Cardiac muscle cell (in vitro differentiated cells and primary cell): ENCODE measurements around the gene SLC33A1. TPM values are rescaled to one million over a fixed set of nuclear protein-coding genes. Genes with fewer than 3 reads are reported as not detected.

Experiments used
- DNase-seq, 2 donors: peaks; one replicate each; pipeline versions ENCODE4 v3.0.0 to v3.0.0-alpha.2; 2010 to 2017; ENCODE audit warnings: low read depth in 1 of 2, low spot score in 1 of 2
- H3K27ac ChIP-seq: fragments of 200-600 bp; sonication (generic); 2 replicates; pipeline ENCODE4 v1.5.1; 2016
- H3K27me3 ChIP-seq: fragments of 200-600 bp; sonication (generic); 2 replicates; pipeline ENCODE4 v1.6.0; 2016; ENCODE audit warnings: control low read depth
- H3K36me3 ChIP-seq: fragments of 200-600 bp; sonication (generic); 2 replicates; pipeline ENCODE4 v1.5.1; 2016; ENCODE audit warnings: control low read depth
- H3K4me1 ChIP-seq: fragments of 200-600 bp; sonication (generic); 2 replicates; pipeline ENCODE4 v1.8.1; 2017; ENCODE audit warnings: low read depth, mild to moderate bottlenecking, mixed run types
- H3K4me3 ChIP-seq: fragments of 200-600 bp; sonication (generic); 2 replicates; pipeline ENCODE4 v1.5.1; 2016; ENCODE audit warnings: mild to moderate bottlenecking
- H3K9me3 ChIP-seq: fragments of 200-600 bp; sonication (generic); 2 replicates; pipeline ENCODE4 v1.5.1; 2017; ENCODE audit warnings: low read depth, mild to moderate bottlenecking, control low read depth
- CTCF ChIP-seq: IDR thresholded peaks from 2 replicates; pipeline ENCODE4 v1.5.1; 2012; ENCODE audit warnings: low read depth, mild to moderate bottlenecking, low read length
- polyA plus RNA-seq: library from polyadenylated mRNA; unstranded; fragments of >200 nt; fragmentation: Nextera tagmentation; extraction: Ambion mirVana; gene quantifications from 2 replicates; pipeline ENCODE4 v1.2.1, GENCODE V29; 2016
- total RNA-seq: library from RNA; depleted of rRNA; stranded (reverse); fragments of >200 nt; gene quantifications from 2 replicates; pipeline ENCODE4 v1.2.3, GENCODE V29; 2016

Gene SLC33A1
- total RNA-seq (23.9 and 28.8 TPM in 2 replicates), polyA plus RNA-seq (7.9 and 17.5 TPM in 2 replicates)

- no peak for TF ChIP-seq CTCF
- no peaks in the 10 kb centered on the region for H3K27me3 ChIP-seq
- no peaks in the 10 kb centered on the region for H3K36me3 ChIP-seq
- no peaks in the 10 kb centered on the region for H3K9me3 ChIP-seq
- H3K4me1 ChIP-seq, result peaks cover 15% of the 10 kb centered on the region
- peak within 1 kb of the TSS; percentile 83 for H3K4me3 ChIP-seq
- peak within 1 kb of the TSS; percentile 87 for H3K27ac ChIP-seq
- peak; percentile 99 to 100 for DNase-seq
These were observed at the start of gene SLC33A1 for GRCh38 chr3:155854141-155854940. TSS of gene SLC33A1 (minus strand) at chr3:155854427. CDS start at chr3:155853997, 430 bp downstream.

GRCh38 chr3:155895379-155895900 is 41.2 kb upstream of the SLC33A1 start:
- no peak overlapping the region for H3K27ac ChIP-seq
- peaks cover 48% of the 10 kb centered on the region for H3K36me3 ChIP-seq
- no peaks in the 10 kb centered on the region for H3K27me3 ChIP-seq
- no peak overlapping the region for H3K4me3 ChIP-seq
- no peaks in the 10 kb centered on the region for H3K9me3 ChIP-seq
- H3K4me1 ChIP-seq, result peaks cover 2% of the 10 kb centered on the region
- TF ChIP-seq CTCF, result no peak
- DNase-seq, result no peak

- H3K27me3 ChIP-seq, result no peaks in the 10 kb centered on the region
- peaks cover 12% of the 10 kb centered on the region for H3K4me1 ChIP-seq
- H3K36me3 ChIP-seq, result peaks cover 19% of the 10 kb centered on the region
- DNase-seq, result no peak
- TF ChIP-seq CTCF, result no peak
- no peaks in the 10 kb centered on the region for H3K9me3 ChIP-seq
- no peak overlapping the region for H3K4me3 ChIP-seq
- no peak overlapping the region for H3K27ac ChIP-seq
These were observed 37.1 kb upstream of the SLC33A1 start for GRCh38 chr3:155891321-155891720.

- H3K27ac ChIP-seq, result no peak overlapping the region
- H3K4me1 ChIP-seq, result peaks cover 12% of the 10 kb centered on the region
- H3K9me3 ChIP-seq, result no peaks in the 10 kb centered on the region
- no peak overlapping the region for H3K4me3 ChIP-seq
- peak in 1 of 2 donors; percentile 74 for DNase-seq
- no peak for TF ChIP-seq CTCF
- H3K27me3 ChIP-seq, result no peaks in the 10 kb centered on the region
- peaks cover 19% of the 10 kb centered on the region for H3K36me3 ChIP-seq
These were observed 36.5 kb upstream of the SLC33A1 start for GRCh38 chr3:155890671-155891190.

GRCh38 chr3:155889952-155890351 is 35.7 kb upstream of the SLC33A1 start:
- peak overlapping the region; percentile 29 for H3K27ac ChIP-seq
- TF ChIP-seq CTCF, result no peak
- no peak for DNase-seq

More at GRCh38 chr3:155889952-155890351, 35.7 kb upstream of the SLC33A1 start:
- H3K4me3 ChIP-seq, result no peak overlapping the region
- no peaks in the 10 kb centered on the region for H3K27me3 ChIP-seq
- peaks cover 12% of the 10 kb centered on the region for H3K4me1 ChIP-seq
- H3K9me3 ChIP-seq, result no peaks in the 10 kb centered on the region
- peaks cover 13% of the 10 kb centered on the region for H3K36me3 ChIP-seq
